HepG2 (cell line): ENCODE results near the gene DARS2. TPM values are rescaled to one million over a fixed set of nuclear protein-coding genes. Genes with fewer than 3 reads are reported as not detected.
A peak's percentile ranks its signal among the peaks of the same experiment; 100 is the strongest.

Experiments
- EEA1 ChIP-seq: sonication (generic); formaldehyde crosslinking; IDR thresholded peaks from 2 replicates; pipeline ENCODE4 v1.5.1; 2020; ENCODE audit warnings: mild to moderate bottlenecking, missing genetic modification reagents, borderline replicate concordance
- ETV6 ChIP-seq: sonication (generic); formaldehyde crosslinking; conservative IDR thresholded peaks from 2 replicates; pipeline ENCODE4 v1.4.0; 2020; ENCODE audit warnings: missing genetic modification reagents
- FOXP1 ChIP-seq, 2 experiments: fragments of 450-650 bp in 1 of 2; IDR thresholded peaks; 2 replicates each; pipeline ENCODE4 v1.6.1; 2017 to 2018; ENCODE audit warnings: antibody characterized with exemption in 1 of 2
- HOXD1 ChIP-seq: sonication (generic); formaldehyde crosslinking; IDR thresholded peaks from 2 replicates; pipeline ENCODE4 v1.5.0; 2020; ENCODE audit warnings: missing genetic modification reagents
- JUND ChIP-seq: sonication (generic); formaldehyde crosslinking; IDR thresholded peaks from 2 replicates; pipeline ENCODE4 v1.8.0; 2022; ENCODE audit warnings: mild to moderate bottlenecking, missing genetic modification reagents
- NFKB2 ChIP-seq: sonication (generic); formaldehyde crosslinking; IDR thresholded peaks from 2 replicates; pipeline ENCODE4 v1.4.0; 2020; ENCODE audit warnings: missing genetic modification reagents, borderline replicate concordance
- POGZ ChIP-seq: sonication (generic); formaldehyde crosslinking; IDR thresholded peaks from 2 replicates; pipeline ENCODE4 v1.4.0; 2020; ENCODE audit warnings: mild to moderate bottlenecking, missing genetic modification reagents
- POLR2A ChIP-seq, 2 experiments: IDR thresholded peaks; 2 replicates each; pipeline ENCODE4 v1.6.1; 2011; ENCODE audit warnings: low read depth in 2 of 2, low read length in 2 of 2, mild to moderate bottlenecking in 1 of 2, moderate library complexity in 1 of 2; ENCODE audit not compliant: insufficient read depth in 1 of 2
- SRSF1 ChIP-seq: fragments of 200-400 bp; formaldehyde crosslinking; optimal IDR thresholded peaks from 2 replicates; pipeline ENCODE3; 2017; ENCODE audit warnings: mild to moderate bottlenecking, low read depth, low read length, moderate library complexity
- TARDBP ChIP-seq: sonication (generic); formaldehyde crosslinking; IDR thresholded peaks from 2 replicates; pipeline ENCODE4 v1.8.0; 2022; ENCODE audit warnings: mild to moderate bottlenecking, missing genetic modification reagents
- TBX3 ChIP-seq: fragments of 450-650 bp; IDR thresholded peaks from 2 replicates; pipeline ENCODE4 v1.6.1; 2017; ENCODE audit warnings: antibody characterized with exemption, mild to moderate bottlenecking, inconsistent platforms, borderline replicate concordance
- ZNF160 ChIP-seq: sonication (generic); formaldehyde crosslinking; IDR thresholded peaks from 2 replicates; pipeline ENCODE4 v1.8.0; 2022; ENCODE audit warnings: mild to moderate bottlenecking, inconsistent platforms, missing genetic modification reagents
- ZNF33A ChIP-seq: sonication (generic); formaldehyde crosslinking; IDR thresholded peaks from 2 replicates; pipeline ENCODE4 v1.5.1; 2020; ENCODE audit warnings: missing genetic modification reagents, mild to moderate bottlenecking, moderate library complexity, borderline replicate concordance
- ZNF776 ChIP-seq: sonication (generic); formaldehyde crosslinking; IDR thresholded peaks from 2 replicates; pipeline ENCODE4 v1.4.0; 2020; ENCODE audit warnings: mild to moderate bottlenecking, missing genetic modification reagents
- ZNF782 ChIP-seq: sonication (generic); formaldehyde crosslinking; IDR thresholded peaks from 2 replicates; pipeline ENCODE4 v1.4.0; 2020; ENCODE audit warnings: missing genetic modification reagents, mild to moderate bottlenecking, borderline replicate concordance
- polyA plus RNA-seq, 8 experiments: library from polyadenylated mRNA; depleted of rRNA in 3 of 8; stranded (reverse) in 7 of 8; unstranded in 1 of 8; fragments of >200 nt; fragmentation: Illumina TruSeq in 4 of 8; extraction: Trizol in 4 of 8; gene quantifications; 2 replicates each; pipeline versions ENCODE4 v1.2.1 to v1.2.3, GENCODE V29; 2011 to 2016; ENCODE audit warnings: low read depth in 4 of 8, missing spikeins in 1 of 8, mixed read lengths in 1 of 8; ENCODE audit not compliant: insufficient read depth in 1 of 8
- total RNA-seq, 5 experiments: library from RNA; depleted of rRNA; stranded (reverse); fragments of >200 nt; fragmentation: Illumina TruSeq; extraction: Trizol; gene quantifications; 2 replicates each; pipeline ENCODE4 v1.2.3, GENCODE V29; 2016; ENCODE audit warnings: low read depth in 1 of 5
- TF ChIP-seq, protein P1 (sequence below): sonication (generic); formaldehyde crosslinking; conservative IDR thresholded peaks from 2 replicates; pipeline ENCODE4 v1.8.0; 2022; ENCODE audit warnings: mild to moderate bottlenecking, moderate library complexity, missing genetic modification reagents
- TF ChIP-seq, protein P2 (sequence below): sonication (generic); formaldehyde crosslinking; IDR thresholded peaks from 2 replicates; pipeline ENCODE4 v1.8.0; 2022; ENCODE audit warnings: mild to moderate bottlenecking, missing genetic modification reagents; ENCODE audit not compliant: insufficient replicate concordance
- TF ChIP-seq, protein P3 (sequence below): sonication (generic); formaldehyde crosslinking; IDR thresholded peaks from 2 replicates; pipeline ENCODE4 v1.4.0; 2020; ENCODE audit warnings: missing genetic modification reagents
- TF ChIP-seq, protein P4 (sequence below): sonication (generic); formaldehyde crosslinking; IDR thresholded peaks from 2 replicates; pipeline ENCODE4 v1.5.1; 2020; ENCODE audit warnings: missing genetic modification reagents, mild to moderate bottlenecking, borderline replicate concordance
- TF ChIP-seq, protein P5 (sequence below): IDR thresholded peaks from 2 replicates; pipeline ENCODE4 v1.6.1; 2016; ENCODE audit warnings: mild to moderate bottlenecking, missing biosample characterization, missing genetic modification reagents

Gene DARS2
- total and polyA plus RNA-seq, 2 of the 13 experiments (the other 11 are each of a cell fraction or from before 2014, with no cell fraction given): 17.6 to 27.7 TPM

DNA sequence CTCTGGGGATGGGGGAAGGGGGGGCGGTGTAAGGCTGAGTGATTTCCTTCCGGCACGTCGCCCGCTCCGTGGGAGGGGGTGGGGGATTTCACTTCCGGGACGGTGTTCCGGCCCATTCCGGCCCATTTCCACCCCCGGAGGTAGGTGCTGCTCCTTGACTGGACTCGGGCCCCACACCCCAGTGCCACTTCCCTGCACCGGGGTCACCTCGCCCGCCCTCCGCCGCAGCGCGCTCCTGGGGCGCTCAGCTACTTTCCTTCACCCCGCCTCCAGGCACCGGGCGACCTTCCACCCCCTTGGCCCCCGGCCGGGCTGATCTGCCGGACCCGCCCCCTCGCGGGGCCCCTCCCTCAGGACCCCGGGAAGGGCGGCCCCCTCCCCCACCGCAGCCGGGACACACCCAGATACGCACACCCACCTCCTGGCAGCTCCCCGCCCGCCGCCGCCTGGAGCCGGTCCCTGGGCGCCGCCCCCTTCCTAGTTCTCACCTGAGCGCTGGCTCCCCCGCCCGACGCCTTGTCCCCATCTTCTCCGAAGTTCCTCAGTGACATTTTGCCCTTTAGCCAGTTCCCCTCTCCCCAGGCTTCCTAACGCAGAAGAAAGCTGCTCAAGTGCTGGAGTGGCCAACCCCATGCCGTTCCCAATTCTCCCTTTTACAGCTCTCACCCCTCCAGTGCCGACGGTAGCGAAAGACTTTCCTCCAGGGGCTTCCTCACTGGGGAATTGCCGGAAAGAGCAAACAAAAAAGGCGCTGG, 44.0 kb downstream of the DARS2 start, which contains the start of gene ZBTB37 (continued):
- TF ChIP-seq, protein P1, sequence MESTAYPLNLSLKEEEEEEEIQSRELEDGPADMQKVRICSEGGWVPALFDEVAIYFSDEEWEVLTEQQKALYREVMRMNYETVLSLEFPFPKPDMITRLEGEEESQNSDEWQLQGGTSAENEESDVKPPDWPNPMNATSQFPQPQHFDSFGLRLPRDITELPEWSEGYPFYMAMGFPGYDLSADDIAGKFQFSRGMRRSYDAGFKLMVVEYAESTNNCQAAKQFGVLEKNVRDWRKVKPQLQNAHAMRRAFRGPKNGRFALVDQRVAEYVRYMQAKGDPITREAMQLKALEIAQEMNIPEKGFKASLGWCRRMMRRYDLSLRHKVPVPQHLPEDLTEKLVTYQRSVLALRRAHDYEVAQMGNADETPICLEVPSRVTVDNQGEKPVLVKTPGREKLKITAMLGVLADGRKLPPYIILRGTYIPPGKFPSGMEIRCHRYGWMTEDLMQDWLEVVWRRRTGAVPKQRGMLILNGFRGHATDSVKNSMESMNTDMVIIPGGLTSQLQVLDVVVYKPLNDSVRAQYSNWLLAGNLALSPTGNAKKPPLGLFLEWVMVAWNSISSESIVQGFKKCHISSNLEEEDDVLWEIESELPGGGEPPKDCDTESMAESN (CRISPR knock-in tag): peak; percentile 54; the same call in 1 of the 2 replicates
- TF ChIP-seq, protein P2, sequence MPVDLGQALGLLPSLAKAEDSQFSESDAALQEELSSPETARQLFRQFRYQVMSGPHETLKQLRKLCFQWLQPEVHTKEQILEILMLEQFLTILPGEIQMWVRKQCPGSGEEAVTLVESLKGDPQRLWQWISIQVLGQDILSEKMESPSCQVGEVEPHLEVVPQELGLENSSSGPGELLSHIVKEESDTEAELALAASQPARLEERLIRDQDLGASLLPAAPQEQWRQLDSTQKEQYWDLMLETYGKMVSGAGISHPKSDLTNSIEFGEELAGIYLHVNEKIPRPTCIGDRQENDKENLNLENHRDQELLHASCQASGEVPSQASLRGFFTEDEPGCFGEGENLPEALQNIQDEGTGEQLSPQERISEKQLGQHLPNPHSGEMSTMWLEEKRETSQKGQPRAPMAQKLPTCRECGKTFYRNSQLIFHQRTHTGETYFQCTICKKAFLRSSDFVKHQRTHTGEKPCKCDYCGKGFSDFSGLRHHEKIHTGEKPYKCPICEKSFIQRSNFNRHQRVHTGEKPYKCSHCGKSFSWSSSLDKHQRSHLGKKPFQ (CRISPR knock-in tag): peak; percentile 36
- TF ChIP-seq, protein P3, sequence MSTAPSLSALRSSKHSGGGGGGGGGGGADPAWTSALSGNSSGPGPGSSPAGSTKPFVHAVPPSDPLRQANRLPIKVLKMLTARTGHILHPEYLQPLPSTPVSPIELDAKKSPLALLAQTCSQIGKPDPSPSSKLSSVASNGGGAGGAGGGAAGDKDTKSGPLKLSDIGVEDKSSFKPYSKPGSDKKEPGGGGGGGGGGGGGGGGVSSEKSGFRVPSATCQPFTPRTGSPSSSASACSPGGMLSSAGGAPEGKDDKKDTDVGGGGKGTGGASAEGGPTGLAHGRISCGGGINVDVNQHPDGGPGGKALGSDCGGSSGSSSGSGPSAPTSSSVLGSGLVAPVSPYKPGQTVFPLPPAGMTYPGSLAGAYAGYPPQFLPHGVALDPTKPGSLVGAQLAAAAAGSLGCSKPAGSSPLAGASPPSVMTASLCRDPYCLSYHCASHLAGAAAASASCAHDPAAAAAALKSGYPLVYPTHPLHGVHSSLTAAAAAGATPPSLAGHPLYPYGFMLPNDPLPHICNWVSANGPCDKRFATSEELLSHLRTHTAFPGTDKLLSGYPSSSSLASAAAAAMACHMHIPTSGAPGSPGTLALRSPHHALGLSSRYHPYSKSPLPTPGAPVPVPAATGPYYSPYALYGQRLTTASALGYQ: peak; percentile 38; the same call in 1 of the 2 replicates
- TF ChIP-seq ZNF160 (CRISPR knock-in tag) (peak; percentile 71), TBX3 (no peak; the same call in 1 of the 2 replicates), ETV6 (CRISPR knock-in tag) (peak; percentile 97), JUND (CRISPR knock-in tag) (peak; percentile 25; the same call in 1 of the 2 replicates), ZNF776 (CRISPR knock-in tag) (peak; percentile 88), ZNF33A (CRISPR knock-in tag) (0 out of 2 replicates have a peak, but pooled peaks have one; percentile 77), HOXD1 (CRISPR knock-in tag) (peak; percentile 76), TARDBP (CRISPR knock-in tag) (no peak; the same call in 1 of the 2 replicates), SRSF1 (no peak), ZNF782 (CRISPR knock-in tag) (peak; percentile 26; the same call in 1 of the 2 replicates), POLR2A (IDR thresholded peaks at IDR 0.05; ENCODE audit: insufficient read depth in 1 of 2, low read depth in 2 of 2, low read length in 2 of 2) (peak in 1 of 2 experiments; percentile 42; a peak in 1 of 4 replicates), NFKB2 (CRISPR knock-in tag) (peak; percentile 67; the same call in 1 of the 2 replicates), EEA1 (0 out of 2 replicates have a peak, but pooled peaks have one; percentile 28), POGZ (CRISPR knock-in tag) (peak; percentile 8; the same call in 1 of the 2 replicates), FOXP1 (IDR thresholded peaks at IDR 0.05) (no peak), FOXP1 (CRISPR knock-in tag; IDR thresholded peaks at IDR 0.05) (no peak; the same call in 1 of the 2 replicates)
- TF ChIP-seq, protein P4, sequence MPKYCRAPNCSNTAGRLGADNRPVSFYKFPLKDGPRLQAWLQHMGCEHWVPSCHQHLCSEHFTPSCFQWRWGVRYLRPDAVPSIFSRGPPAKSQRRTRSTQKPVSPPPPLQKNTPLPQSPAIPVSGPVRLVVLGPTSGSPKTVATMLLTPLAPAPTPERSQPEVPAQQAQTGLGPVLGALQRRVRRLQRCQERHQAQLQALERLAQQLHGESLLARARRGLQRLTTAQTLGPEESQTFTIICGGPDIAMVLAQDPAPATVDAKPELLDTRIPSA (CRISPR knock-in tag): 0 out of 2 replicates have a peak, but pooled peaks have one; percentile 54
- TF ChIP-seq, protein P5, sequence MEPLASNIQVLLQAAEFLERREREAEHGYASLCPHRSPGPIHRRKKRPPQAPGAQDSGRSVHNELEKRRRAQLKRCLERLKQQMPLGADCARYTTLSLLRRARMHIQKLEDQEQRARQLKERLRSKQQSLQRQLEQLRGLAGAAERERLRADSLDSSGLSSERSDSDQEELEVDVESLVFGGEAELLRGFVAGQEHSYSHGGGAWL (CRISPR knock-in tag): no peak
